ENCODE data around the gene MFN1.

The MFN1 gene

DNA sequence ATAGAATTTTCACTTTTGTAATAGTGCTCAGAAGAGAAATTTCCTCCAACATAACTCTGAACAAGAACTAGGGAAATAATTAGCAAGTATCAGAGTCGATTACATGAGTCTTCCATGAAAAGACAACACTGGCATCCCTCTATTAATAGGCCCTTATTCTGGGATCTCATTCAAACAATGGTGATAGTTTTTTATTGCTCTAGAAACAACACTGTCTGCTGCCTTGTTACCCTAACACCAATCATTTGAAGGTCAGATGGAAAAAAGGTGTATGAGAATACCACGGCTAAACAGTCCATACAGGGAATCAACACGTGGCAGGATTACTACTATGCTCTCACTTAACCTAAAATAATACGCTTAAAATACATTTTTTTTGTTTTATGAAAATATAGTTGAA lies 67.9 kb downstream of the MFN1 start:
- no peak for TF ChIP-seq GLI2 (tag by site-specific recombination; IDR thresholded peaks at IDR 0.05; ENCODE audit: borderline replicate concordance, low read depth)
- ChIA-PET CTCF (interaction anchor here (1.2 kb wide), 1 partner anchor 136 kb away, joined by 6 read pairs; no protein-coding TSS in a partner anchor), POLR2A (no interaction called here)
- Histone ChIP-seq H3K4me1 (ENCODE audit: control insufficient read depth, insufficient read depth, low read length) (no peaks in the 10 kb centered on the region), H3K27ac (ENCODE audit: extremely low read depth, low read depth, low read length) (no peak overlapping the region), H3K9me3 (ENCODE audit: control insufficient read depth, insufficient read depth, low read depth, low read length) (no peaks in the 10 kb centered on the region), H3K4me3 (ENCODE audit: low read depth, low read length) (no peak overlapping the region), H3K36me3 (ENCODE audit: control insufficient read depth in 2 of 2, insufficient read depth in 1 of 2, low read length in 2 of 2) (peaks cover 4 to 41% of the 10 kb centered on the region in 2 experiments; a peak in 2 of 3 replicates)

DNA sequence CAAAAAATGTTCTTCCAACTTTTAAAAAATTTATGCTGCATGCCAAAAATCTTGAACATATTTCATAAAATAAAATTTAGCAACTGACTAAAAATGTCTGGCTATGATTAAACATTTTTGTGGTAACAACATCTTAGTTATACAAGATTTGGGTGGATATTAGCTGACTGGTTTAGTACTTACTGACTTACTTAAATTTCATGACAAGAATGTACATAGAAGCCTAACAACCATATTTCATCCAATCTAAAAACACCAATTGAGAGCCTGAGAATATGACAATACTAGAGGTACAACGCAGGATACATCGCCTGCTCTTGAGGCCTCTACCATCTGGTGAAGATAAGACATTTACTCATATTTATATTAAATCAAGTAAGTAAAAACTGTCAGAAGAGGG lies 69.2 kb downstream of the MFN1 start:
- H3K4me3 ChIP-seq (ENCODE audit: low read depth, low read length) = no peak overlapping the region
- CTCF ChIA-PET = interaction anchor here (1.2 kb wide), 1 partner anchor 135 kb away, joined by 6 read pairs; no protein-coding TSS in a partner anchor
- no peaks in the 10 kb centered on the region for H3K4me1 ChIP-seq (ENCODE audit: control insufficient read depth, insufficient read depth, low read length)
- no peak overlapping the region for H3K27ac ChIP-seq (ENCODE audit: extremely low read depth, low read depth, low read length)
- TF ChIP-seq, protein P1, sequence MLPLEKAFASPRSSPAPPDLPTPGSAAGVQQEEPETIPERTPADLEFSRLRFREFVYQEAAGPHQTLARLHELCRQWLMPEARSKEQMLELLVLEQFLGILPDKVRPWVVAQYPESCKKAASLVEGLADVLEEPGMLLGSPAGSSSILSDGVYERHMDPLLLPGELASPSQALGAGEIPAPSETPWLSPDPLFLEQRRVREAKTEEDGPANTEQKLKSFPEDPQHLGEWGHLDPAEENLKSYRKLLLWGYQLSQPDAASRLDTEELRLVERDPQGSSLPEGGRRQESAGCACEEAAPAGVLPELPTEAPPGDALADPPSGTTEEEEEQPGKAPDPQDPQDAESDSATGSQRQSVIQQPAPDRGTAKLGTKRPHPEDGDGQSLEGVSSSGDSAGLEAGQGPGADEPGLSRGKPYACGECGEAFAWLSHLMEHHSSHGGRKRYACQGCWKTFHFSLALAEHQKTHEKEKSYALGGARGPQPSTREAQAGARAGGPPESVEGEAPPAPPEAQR (tag by site-specific recombination; IDR thresholded peaks at IDR 0.05) = no peak
- TF ChIP-seq, protein P2, sequence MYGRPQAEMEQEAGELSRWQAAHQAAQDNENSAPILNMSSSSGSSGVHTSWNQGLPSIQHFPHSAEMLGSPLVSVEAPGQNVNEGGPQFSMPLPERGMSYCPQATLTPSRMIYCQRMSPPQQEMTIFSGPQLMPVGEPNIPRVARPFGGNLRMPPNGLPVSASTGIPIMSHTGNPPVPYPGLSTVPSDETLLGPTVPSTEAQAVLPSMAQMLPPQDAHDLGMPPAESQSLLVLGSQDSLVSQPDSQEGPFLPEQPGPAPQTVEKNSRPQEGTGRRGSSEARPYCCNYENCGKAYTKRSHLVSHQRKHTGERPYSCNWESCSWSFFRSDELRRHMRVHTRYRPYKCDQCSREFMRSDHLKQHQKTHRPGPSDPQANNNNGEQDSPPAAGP (tag by site-specific recombination; IDR thresholded peaks at IDR 0.05) = no peak
- TF ChIP-seq, protein P3, sequence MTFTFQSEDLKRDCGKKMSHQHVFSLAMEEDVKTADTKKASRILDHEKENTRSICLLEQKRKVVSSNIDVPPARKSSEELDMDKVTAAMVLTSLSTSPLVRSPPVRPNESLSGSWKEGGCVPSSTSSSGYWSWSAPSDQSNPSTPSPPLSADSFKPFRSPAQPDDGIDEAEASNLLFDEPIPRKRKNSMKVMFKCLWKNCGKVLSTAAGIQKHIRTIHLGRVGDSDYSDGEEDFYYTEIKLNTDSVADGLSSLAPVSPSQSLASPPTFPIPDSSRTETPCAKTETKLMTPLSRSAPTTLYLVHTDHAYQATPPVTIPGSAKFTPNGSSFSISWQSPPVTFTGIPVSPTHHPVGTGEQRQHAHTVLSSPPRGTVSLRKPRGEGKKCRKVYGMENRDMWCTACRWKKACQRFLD (tag by site-specific recombination; IDR thresholded peaks at IDR 0.05) = no peak
- TF ChIP-seq, protein P4, sequence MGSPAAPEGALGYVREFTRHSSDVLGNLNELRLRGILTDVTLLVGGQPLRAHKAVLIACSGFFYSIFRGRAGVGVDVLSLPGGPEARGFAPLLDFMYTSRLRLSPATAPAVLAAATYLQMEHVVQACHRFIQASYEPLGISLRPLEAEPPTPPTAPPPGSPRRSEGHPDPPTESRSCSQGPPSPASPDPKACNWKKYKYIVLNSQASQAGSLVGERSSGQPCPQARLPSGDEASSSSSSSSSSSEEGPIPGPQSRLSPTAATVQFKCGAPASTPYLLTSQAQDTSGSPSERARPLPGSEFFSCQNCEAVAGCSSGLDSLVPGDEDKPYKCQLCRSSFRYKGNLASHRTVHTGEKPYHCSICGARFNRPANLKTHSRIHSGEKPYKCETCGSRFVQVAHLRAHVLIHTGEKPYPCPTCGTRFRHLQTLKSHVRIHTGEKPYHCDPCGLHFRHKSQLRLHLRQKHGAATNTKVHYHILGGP (tag by site-specific recombination; IDR thresholded peaks at IDR 0.05) = no peak
- TF ChIP-seq ZNF169 (tag by site-specific recombination; IDR thresholded peaks at IDR 0.05) = no peak
- TF ChIP-seq, protein P5, sequence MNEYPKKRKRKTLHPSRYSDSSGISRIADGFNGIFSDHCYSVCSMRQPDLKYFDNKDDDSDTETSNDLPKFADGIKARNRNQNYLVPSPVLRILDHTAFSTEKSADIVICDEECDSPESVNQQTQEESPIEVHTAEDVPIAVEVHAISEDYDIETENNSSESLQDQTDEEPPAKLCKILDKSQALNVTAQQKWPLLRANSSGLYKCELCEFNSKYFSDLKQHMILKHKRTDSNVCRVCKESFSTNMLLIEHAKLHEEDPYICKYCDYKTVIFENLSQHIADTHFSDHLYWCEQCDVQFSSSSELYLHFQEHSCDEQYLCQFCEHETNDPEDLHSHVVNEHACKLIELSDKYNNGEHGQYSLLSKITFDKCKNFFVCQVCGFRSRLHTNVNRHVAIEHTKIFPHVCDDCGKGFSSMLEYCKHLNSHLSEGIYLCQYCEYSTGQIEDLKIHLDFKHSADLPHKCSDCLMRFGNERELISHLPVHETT (tag by site-specific recombination; IDR thresholded peaks at IDR 0.05) = no peak
- TF ChIP-seq, protein P6, sequence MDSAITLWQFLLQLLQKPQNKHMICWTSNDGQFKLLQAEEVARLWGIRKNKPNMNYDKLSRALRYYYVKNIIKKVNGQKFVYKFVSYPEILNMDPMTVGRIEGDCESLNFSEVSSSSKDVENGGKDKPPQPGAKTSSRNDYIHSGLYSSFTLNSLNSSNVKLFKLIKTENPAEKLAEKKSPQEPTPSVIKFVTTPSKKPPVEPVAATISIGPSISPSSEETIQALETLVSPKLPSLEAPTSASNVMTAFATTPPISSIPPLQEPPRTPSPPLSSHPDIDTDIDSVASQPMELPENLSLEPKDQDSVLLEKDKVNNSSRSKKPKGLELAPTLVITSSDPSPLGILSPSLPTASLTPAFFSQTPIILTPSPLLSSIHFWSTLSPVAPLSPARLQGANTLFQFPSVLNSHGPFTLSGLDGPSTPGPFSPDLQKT (IDR thresholded peaks at IDR 0.05; ENCODE audit: borderline replicate concordance, low read depth, low read length) = no peak
- no peak for TF ChIP-seq ZNF585B (tag by site-specific recombination; IDR thresholded peaks at IDR 0.05)
- TF ChIP-seq, protein P7, sequence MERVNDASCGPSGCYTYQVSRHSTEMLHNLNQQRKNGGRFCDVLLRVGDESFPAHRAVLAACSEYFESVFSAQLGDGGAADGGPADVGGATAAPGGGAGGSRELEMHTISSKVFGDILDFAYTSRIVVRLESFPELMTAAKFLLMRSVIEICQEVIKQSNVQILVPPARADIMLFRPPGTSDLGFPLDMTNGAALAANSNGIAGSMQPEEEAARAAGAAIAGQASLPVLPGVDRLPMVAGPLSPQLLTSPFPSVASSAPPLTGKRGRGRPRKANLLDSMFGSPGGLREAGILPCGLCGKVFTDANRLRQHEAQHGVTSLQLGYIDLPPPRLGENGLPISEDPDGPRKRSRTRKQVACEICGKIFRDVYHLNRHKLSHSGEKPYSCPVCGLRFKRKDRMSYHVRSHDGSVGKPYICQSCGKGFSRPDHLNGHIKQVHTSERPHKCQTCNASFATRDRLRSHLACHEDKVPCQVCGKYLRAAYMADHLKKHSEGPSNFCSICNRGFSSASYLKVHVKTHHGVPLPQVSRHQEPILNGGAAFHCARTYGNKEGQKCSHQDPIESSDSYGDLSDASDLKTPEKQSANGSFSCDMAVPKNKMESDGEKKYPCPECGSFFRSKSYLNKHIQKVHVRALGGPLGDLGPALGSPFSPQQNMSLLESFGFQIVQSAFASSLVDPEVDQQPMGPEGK (tag by site-specific recombination; IDR thresholded peaks at IDR 0.05) = no peak
- TF ChIP-seq SP7 (tag by site-specific recombination; IDR thresholded peaks at IDR 0.05) = no peak
- no peaks in the 10 kb centered on the region for H3K9me3 ChIP-seq (ENCODE audit: control insufficient read depth, insufficient read depth, low read depth, low read length)
- H3K36me3 ChIP-seq (ENCODE audit: control insufficient read depth in 2 of 2, insufficient read depth in 1 of 2, low read length in 2 of 2) = peaks cover 4 to 39% of the 10 kb centered on the region in 2 experiments; a peak in 2 of 3 replicates
- POLR2A ChIA-PET = no interaction called here
